Nephron (organoid): ENCODE data around the gene FOXI2.

ENCODE experiments used
- H3K27ac Mint-ChIP-seq, 3 experiments: 2 replicates each; pipeline ENCODE4 v1.8.0; 2020; ENCODE audit warnings: mixed read lengths in 3 of 3, mild to moderate bottlenecking in 2 of 3, moderate library complexity in 1 of 3
- H3K27me3 Mint-ChIP-seq: 2 replicates; pipeline ENCODE4 v1.8.0; 2021; ENCODE audit warnings: low read depth, mild to moderate bottlenecking, moderate library complexity, mixed read lengths
- H3K36me3 Mint-ChIP-seq: 2 replicates; pipeline ENCODE4 v1.8.0; 2020; ENCODE audit warnings: low read depth, mixed read lengths
- H3K4me1 Mint-ChIP-seq: 2 replicates; pipeline ENCODE4 v1.8.0; 2020; ENCODE audit warnings: mixed read lengths
- H3K4me3 Mint-ChIP-seq, 3 experiments: 2 replicates each; pipeline ENCODE4 v1.8.0; 2020; ENCODE audit warnings: mild to moderate bottlenecking in 3 of 3, mixed read lengths in 3 of 3, moderate library complexity in 2 of 3
- H3K9me3 Mint-ChIP-seq: 2 replicates; pipeline ENCODE4 v1.8.0; 2020; ENCODE audit warnings: mixed read lengths
- TF ChIP-seq, protein P1 (sequence below), 3 experiments: fragments of 200-600 bp; sonication (generic); IDR thresholded peaks; one replicate each; pipeline ENCODE4 v1.5.0; 2021; ENCODE audit warnings: antibody characterized with exemption in 3 of 3; ENCODE audit not compliant: unreplicated experiment in 3 of 3

Gene FOXI2

GRCh38 chr10:127720903-127721302 lies 16.1 kb upstream of the FOXI2 start:
- no peak overlapping the region for H3K27ac Mint-ChIP-seq
- H3K4me3 Mint-ChIP-seq: no peak overlapping the region
- peaks cover 25% of the 10 kb centered on the region for H3K9me3 Mint-ChIP-seq
- TF ChIP-seq, protein P1, sequence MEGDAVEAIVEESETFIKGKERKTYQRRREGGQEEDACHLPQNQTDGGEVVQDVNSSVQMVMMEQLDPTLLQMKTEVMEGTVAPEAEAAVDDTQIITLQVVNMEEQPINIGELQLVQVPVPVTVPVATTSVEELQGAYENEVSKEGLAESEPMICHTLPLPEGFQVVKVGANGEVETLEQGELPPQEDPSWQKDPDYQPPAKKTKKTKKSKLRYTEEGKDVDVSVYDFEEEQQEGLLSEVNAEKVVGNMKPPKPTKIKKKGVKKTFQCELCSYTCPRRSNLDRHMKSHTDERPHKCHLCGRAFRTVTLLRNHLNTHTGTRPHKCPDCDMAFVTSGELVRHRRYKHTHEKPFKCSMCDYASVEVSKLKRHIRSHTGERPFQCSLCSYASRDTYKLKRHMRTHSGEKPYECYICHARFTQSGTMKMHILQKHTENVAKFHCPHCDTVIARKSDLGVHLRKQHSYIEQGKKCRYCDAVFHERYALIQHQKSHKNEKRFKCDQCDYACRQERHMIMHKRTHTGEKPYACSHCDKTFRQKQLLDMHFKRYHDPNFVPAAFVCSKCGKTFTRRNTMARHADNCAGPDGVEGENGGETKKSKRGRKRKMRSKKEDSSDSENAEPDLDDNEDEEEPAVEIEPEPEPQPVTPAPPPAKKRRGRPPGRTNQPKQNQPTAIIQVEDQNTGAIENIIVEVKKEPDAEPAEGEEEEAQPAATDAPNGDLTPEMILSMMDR (IDR thresholded peaks at IDR 0.05; ENCODE audit: unreplicated experiment in 3 of 3): no peak
- H3K36me3 Mint-ChIP-seq: no peaks in the 10 kb centered on the region
- H3K27me3 Mint-ChIP-seq: peaks cover 13% of the 10 kb centered on the region
- H3K4me1 Mint-ChIP-seq: no peaks in the 10 kb centered on the region

DNA sequence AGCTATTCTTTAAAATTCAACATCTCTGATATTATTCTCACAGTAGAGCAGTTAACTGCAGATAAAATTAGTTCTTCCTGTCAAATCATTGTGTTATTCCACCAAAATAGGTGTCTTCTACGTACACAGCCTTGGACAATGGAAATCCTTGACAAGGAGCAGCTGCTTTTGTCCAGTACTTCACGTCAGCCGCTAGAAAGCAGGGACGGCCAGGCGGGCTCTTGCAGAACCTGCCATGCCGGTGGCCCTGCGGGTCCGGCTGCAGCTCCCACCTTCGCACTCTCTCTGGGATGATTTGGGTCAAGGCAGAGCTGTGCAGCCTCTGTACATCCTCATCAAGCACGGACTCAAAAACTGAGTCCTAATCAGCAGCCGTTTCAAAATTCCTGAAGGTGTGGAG lies 2.2 kb upstream of the FOXI2 start:
- Mint-ChIP-seq H3K27me3 (peaks cover 91% of the 10 kb centered on the region), H3K9me3 (peaks cover 19% of the 10 kb centered on the region), H3K4me3 (peak overlapping the region in 1 of 3 experiments; percentile 18), H3K36me3 (no peaks in the 10 kb centered on the region), H3K27ac (no peak overlapping the region), H3K4me1 (no peaks in the 10 kb centered on the region)
- TF ChIP-seq, protein P1 (IDR thresholded peaks at IDR 0.05; ENCODE audit: unreplicated experiment in 3 of 3): no peak

DNA sequence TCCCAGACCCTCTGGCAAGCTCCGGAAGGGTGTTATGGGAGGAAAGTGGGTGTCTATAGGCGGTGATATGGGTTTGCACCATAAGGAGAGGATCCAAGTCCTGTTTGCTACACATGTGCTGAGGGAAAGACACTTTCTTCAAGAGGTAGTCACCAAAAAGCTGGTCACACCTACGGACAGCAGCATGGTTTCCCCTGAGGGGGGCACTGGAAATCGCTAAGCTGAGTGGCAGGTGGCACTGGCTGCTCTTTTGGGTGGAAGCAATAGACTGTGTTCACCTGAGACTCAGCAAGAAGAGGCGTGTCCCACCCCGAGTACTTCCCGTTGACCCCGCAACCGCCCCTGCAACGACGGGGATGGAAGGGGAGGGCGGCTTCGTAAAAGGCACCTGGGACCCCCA lies 1.8 kb upstream of the FOXI2 start:
- TF ChIP-seq, protein P1 (IDR thresholded peaks at IDR 0.05; ENCODE audit: unreplicated experiment in 3 of 3): no peak
- Mint-ChIP-seq H3K4me1 (no peaks in the 10 kb centered on the region), H3K9me3 (peaks cover 16% of the 10 kb centered on the region), H3K27me3 (peaks cover 92% of the 10 kb centered on the region), H3K4me3 (peak overlapping the region in 1 of 3 experiments; percentile 18), H3K36me3 (no peaks in the 10 kb centered on the region), H3K27ac (no peak overlapping the region)

- Mint-ChIP-seq H3K36me3 (no peaks in the 10 kb centered on the region), H3K27me3 (peaks cover 97% of the 10 kb centered on the region), H3K9me3 (peaks cover 12% of the 10 kb centered on the region), H3K27ac (no peak overlapping the region), H3K4me1 (no peaks in the 10 kb centered on the region), H3K4me3 (peak overlapping the region; percentile 6 to 43 (median 19))
- TF ChIP-seq, protein P1 (IDR thresholded peaks at IDR 0.05; ENCODE audit: unreplicated experiment in 3 of 3): no peak
Observed at GRCh38 chr10:127735723-127736221, 1.2 kb upstream of the FOXI2 start.

- peak overlapping the region; percentile 61 to 66 (median 61) for H3K4me3 Mint-ChIP-seq
- H3K4me1 Mint-ChIP-seq: no peaks in the 10 kb centered on the region
- TF ChIP-seq, protein P1 (IDR thresholded peaks at IDR 0.05; ENCODE audit: unreplicated experiment in 3 of 3): no peak
- no peak overlapping the region for H3K27ac Mint-ChIP-seq
- peaks cover 11% of the 10 kb centered on the region for H3K9me3 Mint-ChIP-seq
- H3K27me3 Mint-ChIP-seq: peaks cover 98% of the 10 kb centered on the region
- no peaks in the 10 kb centered on the region for H3K36me3 Mint-ChIP-seq
Observed at GRCh38 chr10:127736222-127736914, 617 bp upstream of the FOXI2 start.
